Effector memory CD4-positive, alpha-beta T cell (primary cell): ENCODE results near the gene SYNPR.

Source experiments
- DNase-seq, 3 donors: peaks; one replicate each; pipeline ENCODE4 v3.0.0-alpha.2; 2020
- H3K27ac ChIP-seq: 2 replicates; pipeline ENCODE4 v1.7.0; 2013; ENCODE audit warnings: mild to moderate bottlenecking, low read length, moderate library complexity; ENCODE audit not compliant: insufficient read depth, poor library complexity, severe bottlenecking
- H3K27me3 ChIP-seq: replicated peaks from 2 replicates; pipeline ENCODE4 v1.7.0; 2013; ENCODE audit warnings: mild to moderate bottlenecking, low read length; ENCODE audit not compliant: insufficient read depth, control insufficient read depth, poor library complexity, severe bottlenecking
- H3K36me3 ChIP-seq: 2 replicates; pipeline ENCODE4 v1.7.0; 2013; ENCODE audit warnings: mild to moderate bottlenecking, low read length, moderate library complexity; ENCODE audit not compliant: control insufficient read depth, insufficient read depth
- H3K4me1 ChIP-seq: 2 replicates; pipeline ENCODE4 v1.7.0; 2013; ENCODE audit warnings: low read length, mild to moderate bottlenecking; ENCODE audit not compliant: control insufficient read depth, insufficient read depth, poor library complexity, severe bottlenecking
- H3K4me3 ChIP-seq: 2 replicates; pipeline ENCODE4 v1.7.0; 2013; ENCODE audit warnings: low read length, low read depth, mild to moderate bottlenecking; ENCODE audit not compliant: insufficient read depth, poor library complexity, severe bottlenecking
- H3K9me3 ChIP-seq: 2 replicates; pipeline ENCODE4 v1.7.0; 2013; ENCODE audit warnings: mild to moderate bottlenecking, low read length, moderate library complexity; ENCODE audit not compliant: control insufficient read depth

Gene SYNPR

DNA sequence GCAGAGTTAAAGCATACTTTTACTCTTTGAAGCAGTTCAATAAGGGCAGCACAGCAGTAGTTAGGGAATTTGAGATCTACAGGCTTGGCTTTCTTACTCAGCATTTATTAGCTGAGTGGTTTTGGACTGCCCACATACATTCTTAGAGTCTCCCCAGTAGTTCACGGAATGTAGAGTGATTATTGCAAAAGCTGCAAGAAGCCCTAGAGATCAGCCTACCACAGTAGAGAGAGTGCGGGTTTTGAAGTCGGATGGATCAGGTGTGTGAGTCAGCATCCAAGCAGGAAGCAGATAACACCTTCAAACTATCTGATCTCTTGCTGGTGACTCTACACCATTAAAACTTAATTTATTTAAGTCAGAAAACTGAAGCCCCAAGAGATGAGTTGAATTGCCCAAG, 171.9 kb downstream of the SYNPR start:
- Histone ChIP-seq H3K27ac (no peak overlapping the region), H3K4me3 (no peak overlapping the region), H3K4me1 (no peaks in the 10 kb centered on the region), H3K27me3 (no peaks in the 10 kb centered on the region), H3K36me3 (no peaks in the 10 kb centered on the region), H3K9me3 (no peaks in the 10 kb centered on the region)
- no peak for DNase-seq

DNA sequence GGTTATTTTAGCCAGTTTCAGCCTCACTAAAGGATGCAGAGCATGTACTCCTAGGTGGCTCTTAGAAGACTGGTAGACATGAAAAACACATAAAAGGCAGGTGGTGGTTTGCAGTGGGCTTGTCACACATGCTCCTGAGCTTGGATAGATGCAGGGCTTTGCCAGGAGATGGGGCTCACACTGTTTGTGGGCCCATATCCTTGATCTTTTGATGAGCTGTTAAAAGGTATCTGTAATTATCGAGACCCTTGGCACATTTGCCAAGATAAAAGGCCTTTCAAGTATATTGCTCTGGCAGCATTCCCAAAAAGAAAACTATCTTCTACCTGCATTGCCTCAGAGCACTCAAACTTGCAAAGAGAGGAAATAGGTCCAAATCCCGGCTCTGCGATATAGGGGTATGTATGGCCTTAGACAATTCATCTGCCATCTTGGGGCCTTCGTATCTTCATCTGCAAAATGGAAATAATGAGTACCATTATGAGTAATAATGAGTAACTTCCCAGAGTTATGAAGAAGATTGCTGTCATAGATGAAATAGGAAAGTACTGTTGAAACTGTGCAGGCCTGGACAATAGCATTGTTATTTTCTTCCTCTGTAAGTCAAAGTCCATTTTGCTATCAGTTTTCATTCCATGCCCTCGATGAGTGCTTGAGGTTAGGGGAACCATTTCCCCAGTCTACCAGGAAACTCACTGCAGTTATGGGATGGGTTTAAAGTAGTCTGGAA, 172.7 kb downstream of the SYNPR start:
- Histone ChIP-seq H3K36me3 (no peaks in the 10 kb centered on the region), H3K9me3 (no peaks in the 10 kb centered on the region), H3K27me3 (no peaks in the 10 kb centered on the region), H3K4me1 (no peaks in the 10 kb centered on the region), H3K4me3 (no peak overlapping the region), H3K27ac (no peak overlapping the region)
- no peak for DNase-seq

DNA sequence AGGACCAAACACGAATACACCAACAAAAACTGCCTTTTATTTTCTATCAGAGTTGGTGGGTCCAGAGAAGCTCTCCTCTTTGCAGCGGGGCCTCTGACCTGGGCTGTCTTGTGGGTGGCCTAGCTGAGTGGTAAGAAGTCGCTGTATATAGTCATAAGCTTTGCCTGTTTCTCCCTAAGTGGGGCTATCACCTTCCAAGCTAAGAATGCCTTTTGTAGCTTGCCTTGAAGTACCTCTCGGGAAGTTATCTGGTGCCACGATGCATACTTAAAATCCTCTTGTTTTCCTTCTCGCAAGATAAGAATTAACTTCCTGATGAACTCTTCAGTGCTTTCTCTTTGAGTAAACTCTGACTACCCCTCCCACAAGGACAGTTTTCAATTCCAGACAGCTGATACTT, 178.8 kb downstream of the SYNPR start:
- H3K36me3 ChIP-seq = no peaks in the 10 kb centered on the region
- no peaks in the 10 kb centered on the region for H3K27me3 ChIP-seq
- no peak overlapping the region for H3K4me3 ChIP-seq
- H3K9me3 ChIP-seq = no peaks in the 10 kb centered on the region
- H3K4me1 ChIP-seq = no peaks in the 10 kb centered on the region
- no peak for DNase-seq
- H3K27ac ChIP-seq = no peak overlapping the region

DNA sequence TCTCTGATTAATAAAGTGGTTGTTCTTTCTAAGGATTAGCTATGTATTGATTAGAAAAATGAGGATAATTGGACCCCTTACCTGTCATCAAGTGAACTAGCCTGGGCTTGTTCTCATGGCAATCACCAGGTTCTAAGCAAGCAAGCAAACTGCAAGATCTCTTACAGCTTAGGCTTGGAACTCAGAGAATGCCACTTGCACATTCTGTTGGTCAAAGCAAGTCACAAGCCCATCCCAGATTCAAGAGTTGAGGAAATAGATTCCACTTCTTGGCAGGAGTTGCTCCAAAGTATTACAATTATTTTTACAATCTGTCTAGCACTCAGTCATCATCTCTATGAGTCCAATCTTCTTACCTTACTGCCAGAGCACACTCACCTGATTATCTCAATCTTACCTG, 180.3 kb downstream of the SYNPR start:
- Histone ChIP-seq H3K4me3 (no peak overlapping the region), H3K27me3 (no peaks in the 10 kb centered on the region), H3K27ac (no peak overlapping the region), H3K9me3 (no peaks in the 10 kb centered on the region), H3K36me3 (no peaks in the 10 kb centered on the region), H3K4me1 (no peaks in the 10 kb centered on the region)
- no peak for DNase-seq

DNA sequence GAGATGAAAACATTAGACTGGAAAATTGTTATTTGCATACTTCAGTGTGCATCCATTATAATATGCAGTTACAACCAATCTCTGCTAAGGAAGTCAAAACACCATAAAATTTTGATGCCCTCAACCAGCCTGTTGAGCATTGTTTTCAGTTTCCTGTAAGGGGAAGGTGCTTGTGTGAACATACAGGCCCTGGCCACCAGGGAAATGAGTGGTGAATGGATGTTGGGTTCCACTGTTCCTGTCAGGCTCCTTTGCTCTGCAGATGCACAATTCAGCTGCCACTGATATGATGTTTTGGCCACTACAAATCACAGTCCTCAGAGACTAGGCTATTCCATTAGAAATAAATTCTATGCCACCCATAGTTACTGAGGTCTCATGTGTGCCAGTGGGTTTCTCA, 184.6 kb downstream of the SYNPR start:
- Histone ChIP-seq H3K9me3 (no peaks in the 10 kb centered on the region), H3K36me3 (no peaks in the 10 kb centered on the region)
- no peak for DNase-seq

DNA sequence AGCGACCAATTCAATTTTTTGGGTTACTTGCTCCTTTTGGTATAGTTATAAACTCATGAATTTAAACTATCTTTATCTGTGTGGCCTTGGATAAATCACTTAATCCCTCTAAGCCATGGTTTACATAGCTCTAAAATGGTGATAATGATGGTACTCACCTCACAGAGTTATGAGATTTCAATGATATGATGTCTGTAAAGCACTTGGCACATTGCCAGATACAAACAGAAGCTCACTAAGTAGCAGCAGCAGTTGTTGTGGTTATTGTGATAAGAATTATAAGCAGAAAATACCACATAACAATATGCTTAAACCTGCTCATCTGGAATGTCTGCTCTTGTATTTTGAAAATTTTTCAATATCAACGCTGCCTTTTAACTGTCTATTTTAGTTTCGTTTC, 189.3 kb downstream of the SYNPR start:
- no peak for DNase-seq
- no peaks in the 10 kb centered on the region for H3K36me3 ChIP-seq
- H3K9me3 ChIP-seq = no peaks in the 10 kb centered on the region
- no peak overlapping the region for H3K27ac ChIP-seq
- no peaks in the 10 kb centered on the region for H3K27me3 ChIP-seq
- no peaks in the 10 kb centered on the region for H3K4me1 ChIP-seq
- no peak overlapping the region for H3K4me3 ChIP-seq

More for the DNA sequence above, 184.6 kb downstream of the SYNPR start:
- no peak overlapping the region for H3K27ac ChIP-seq
- H3K4me3 ChIP-seq = no peak overlapping the region
- H3K27me3 ChIP-seq = no peaks in the 10 kb centered on the region
- no peaks in the 10 kb centered on the region for H3K4me1 ChIP-seq

DNA sequence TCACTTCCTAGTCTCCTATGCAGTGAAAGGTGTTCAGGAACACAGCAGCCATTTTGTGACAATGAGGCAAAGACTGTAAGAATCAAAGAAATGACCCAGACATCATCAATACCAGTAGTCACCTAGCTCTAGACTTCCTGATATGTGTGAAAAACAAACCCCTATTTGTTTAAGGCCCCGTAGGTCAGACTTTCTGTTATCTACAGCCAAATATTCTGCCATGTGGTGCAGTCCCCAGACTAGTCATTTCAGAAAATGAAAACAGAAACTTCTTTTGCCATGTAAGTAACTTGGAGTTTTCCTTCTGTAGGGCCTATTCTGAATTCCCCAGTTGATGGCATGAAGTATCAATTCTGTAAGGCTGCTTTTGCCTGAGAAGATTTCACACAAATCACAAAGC, 192.6 kb downstream of the SYNPR start:
- Histone ChIP-seq H3K27ac (no peak overlapping the region), H3K9me3 (no peaks in the 10 kb centered on the region), H3K4me1 (no peaks in the 10 kb centered on the region), H3K4me3 (no peak overlapping the region), H3K36me3 (no peaks in the 10 kb centered on the region), H3K27me3 (no peaks in the 10 kb centered on the region)
- DNase-seq = no peak

DNA sequence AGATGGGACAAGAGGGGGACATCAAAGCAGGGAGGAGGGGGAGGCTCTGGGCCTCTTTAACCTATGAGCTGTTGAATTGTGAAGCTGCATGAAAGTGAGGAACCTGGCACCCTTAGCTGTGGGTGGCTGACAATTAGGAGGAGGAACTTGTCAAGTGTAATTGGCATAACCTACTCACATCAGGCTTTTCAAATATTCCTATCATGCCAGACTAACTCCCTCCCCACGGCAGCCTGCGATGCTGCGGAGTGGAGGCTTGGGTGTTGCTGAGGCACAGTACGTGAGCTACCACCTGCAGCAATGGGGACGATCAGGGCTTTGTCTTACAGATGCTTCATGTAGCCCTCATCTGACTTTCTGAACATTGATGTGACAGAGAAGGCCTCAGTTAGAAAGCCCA, 193.7 kb downstream of the SYNPR start:
- H3K27me3 ChIP-seq = no peaks in the 10 kb centered on the region
- H3K36me3 ChIP-seq = no peaks in the 10 kb centered on the region
- no peak overlapping the region for H3K27ac ChIP-seq

DNA sequence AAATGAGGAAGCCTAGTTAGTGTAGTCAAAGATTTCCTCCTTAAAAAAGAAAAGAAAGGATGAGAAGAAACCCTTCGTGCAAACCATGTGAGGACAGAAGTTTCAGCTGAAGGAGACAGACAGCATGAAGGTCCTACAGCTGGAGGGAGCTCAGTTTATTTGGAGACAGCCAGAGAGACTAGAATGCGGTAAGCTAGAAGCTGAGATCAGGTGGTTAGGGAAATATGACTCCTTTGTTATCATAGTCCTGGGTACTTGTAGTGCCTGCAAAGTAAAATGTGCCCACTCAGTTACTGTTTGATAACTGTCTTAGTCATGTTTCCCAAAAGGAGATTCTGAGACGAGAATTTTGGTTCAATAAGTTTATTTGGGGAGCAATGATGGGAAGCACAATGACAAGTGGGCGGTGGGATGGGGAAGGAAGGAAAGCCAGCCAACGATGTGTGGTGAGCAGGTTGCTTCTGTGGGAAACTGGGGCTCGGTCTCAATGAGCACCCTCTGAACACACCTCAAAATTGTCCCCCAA, 195.6 kb downstream of the SYNPR start:
- H3K27ac ChIP-seq = no peak overlapping the region
- H3K4me1 ChIP-seq = no peaks in the 10 kb centered on the region
- no peak for DNase-seq
- H3K9me3 ChIP-seq = no peaks in the 10 kb centered on the region
- H3K36me3 ChIP-seq = no peaks in the 10 kb centered on the region
- no peak overlapping the region for H3K4me3 ChIP-seq
- no peaks in the 10 kb centered on the region for H3K27me3 ChIP-seq

More for the DNA sequence above, 193.7 kb downstream of the SYNPR start:
- H3K9me3 ChIP-seq = no peaks in the 10 kb centered on the region
- H3K4me3 ChIP-seq = no peak overlapping the region
- no peaks in the 10 kb centered on the region for H3K4me1 ChIP-seq
- DNase-seq = no peak

DNA sequence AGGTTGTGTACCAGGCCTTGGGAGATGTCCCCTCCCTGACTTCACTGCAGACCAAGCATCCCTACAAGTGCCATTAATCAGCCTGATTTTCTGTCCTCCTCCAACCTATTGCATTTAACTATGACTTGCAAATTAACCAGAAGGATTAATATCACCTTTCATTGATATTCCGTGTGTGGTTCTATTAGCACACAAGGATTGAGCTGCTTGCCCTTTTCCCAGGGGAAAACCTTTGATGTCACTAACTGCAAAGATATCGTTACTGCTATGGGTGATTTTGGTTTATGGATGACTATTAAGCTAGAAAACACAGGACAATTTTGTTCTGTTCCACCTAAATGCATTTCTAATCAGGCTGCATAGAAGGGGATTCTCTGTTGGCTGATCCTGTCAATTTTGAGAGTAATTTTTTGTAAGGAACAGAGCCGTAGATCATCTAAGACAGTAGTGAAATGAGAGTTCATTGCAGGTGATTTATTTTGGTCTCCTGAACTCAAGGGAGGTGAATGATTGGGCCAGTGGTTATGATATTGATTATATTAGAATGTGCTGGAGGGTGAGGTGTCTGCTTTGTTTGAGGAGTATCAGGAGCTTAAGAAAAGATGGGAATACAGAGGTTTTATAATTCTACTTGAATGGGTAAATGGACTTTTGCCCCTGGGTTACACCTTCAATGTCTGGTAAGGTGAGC, 196.9 kb downstream of the SYNPR start:
- Histone ChIP-seq H3K36me3 (no peaks in the 10 kb centered on the region), H3K4me1 (no peaks in the 10 kb centered on the region), H3K27me3 (no peaks in the 10 kb centered on the region), H3K9me3 (no peaks in the 10 kb centered on the region), H3K27ac (no peak overlapping the region), H3K4me3 (no peak overlapping the region)
- DNase-seq = no peak
